ENCODE results near the gene MITD1. TPM values are rescaled to one million over a fixed set of nuclear protein-coding genes. Genes with fewer than 3 reads are reported as not detected.

MITD1 gene
- total and polyA plus RNA-seq, 2 of the 13 experiments (the other 11 are each of a cell fraction or from before 2014, with no cell fraction given) = 17.8 to 43.7 TPM

GRCh38 chr2:99140860-99141109 lies 40.1 kb downstream of the MITD1 start (continued):
- no peak for TF ChIP-seq MAZ (IDR thresholded peaks at IDR 0.05; ENCODE audit: borderline replicate concordance, low read depth, low read length)
- TF ChIP-seq MAZ (CRISPR knock-in tag; IDR thresholded peaks at IDR 0.05; ENCODE audit: low read depth) = no peak
- TF ChIP-seq KMT2B (CRISPR knock-in tag; IDR thresholded peaks at IDR 0.05) = no peak
- TF ChIP-seq ZNF513 (CRISPR knock-in tag; conservative IDR thresholded peaks at IDR 0.05) = no peak
- TF ChIP-seq ZNF354B (CRISPR knock-in tag; IDR thresholded peaks at IDR 0.05) = 0 out of 2 replicates have a peak, but pooled peaks have one; percentile 46
- TF ChIP-seq RXRA (CRISPR knock-in tag; IDR thresholded peaks at IDR 0.05) = no peak
- TF ChIP-seq AGO1 (IDR thresholded peaks at IDR 0.05; ENCODE audit: low read depth, low read length, poor library complexity, severe bottlenecking) = no peak
- TF ChIP-seq ZSCAN12 (CRISPR knock-in tag; IDR thresholded peaks at IDR 0.05) = peak; percentile 88
- 0 out of 2 replicates have a peak, but pooled peaks have one; percentile 87 for TF ChIP-seq LBX2 (CRISPR knock-in tag; IDR thresholded peaks at IDR 0.05; ENCODE audit: borderline replicate concordance)
- TF ChIP-seq ZBTB4 (CRISPR knock-in tag; IDR thresholded peaks at IDR 0.05; ENCODE audit: borderline replicate concordance) = 0 out of 2 replicates have a peak, but pooled peaks have one; percentile 3
- TF ChIP-seq TAF15 (IDR thresholded peaks at IDR 0.05; ENCODE audit: low read depth, low read length, poor library complexity, severe bottlenecking) = no peak
- TF ChIP-seq ZMYM3 (CRISPR knock-in tag; IDR thresholded peaks at IDR 0.05) = no peak
- TF ChIP-seq ZC3H13 (CRISPR knock-in tag; IDR thresholded peaks at IDR 0.05) = no peak
- TF ChIP-seq ZBTB38 (CRISPR knock-in tag; IDR thresholded peaks at IDR 0.05) = no peak
- TF ChIP-seq MXD1 (CRISPR knock-in tag; IDR thresholded peaks at IDR 0.05) = no peak; the same call in none of the 2 replicates
- TF ChIP-seq ADNP (CRISPR knock-in tag; IDR thresholded peaks at IDR 0.05) = no peak
- no peak; the same call in 1 of the 2 replicates for TF ChIP-seq CCDC6 (CRISPR knock-in tag; IDR thresholded peaks at IDR 0.05)
- peak; percentile 35; the same call in 1 of the 2 replicates for TF ChIP-seq STAT5B (CRISPR knock-in tag; IDR thresholded peaks at IDR 0.05)
- no peak for TF ChIP-seq XRCC5 (optimal IDR thresholded peaks at IDR 0.05; ENCODE audit: low read length)
- TF ChIP-seq ZUFSP (CRISPR knock-in tag; IDR thresholded peaks at IDR 0.05; ENCODE audit: borderline replicate concordance) = no peak
- no peak for TF ChIP-seq RFX3 (CRISPR knock-in tag; IDR thresholded peaks at IDR 0.05)
- TF ChIP-seq BRD4 (CRISPR knock-in tag; IDR thresholded peaks at IDR 0.05) = no peak; the same call in 1 of the 2 replicates
- TF ChIP-seq RBFOX2 (IDR thresholded peaks at IDR 0.05; ENCODE audit: low read depth, low read length) = 0 out of 2 replicates have a peak, but pooled peaks have one; percentile 89
- peak; percentile 25; the same call in 1 of the 2 replicates for TF ChIP-seq EEA1 (CRISPR knock-in tag; IDR thresholded peaks at IDR 0.05; ENCODE audit: borderline replicate concordance)

All from HepG2 (cell line).